Endothelial cell of umbilical vein (primary cell): Measurements from ENCODE around the gene AQR. TPM values are rescaled to one million over a fixed set of nuclear protein-coding genes. Genes with fewer than 3 reads are reported as not detected.

Source experiments
- BruUV-seq: library from RNA; stranded (reverse); fragments of 400-500 nt; replicated peaks from 2 replicates; lab custom pipeline; 2021; lab: Mats Ljungman, UMichigan
- CTCF ChIA-PET: fragments of 300-600, 350-600 bp; sonication (Branson Sonifier 250); formaldehyde crosslinking; loops from one replicate; lab custom pipeline; 2021; ENCODE audit warnings: antibody characterized with exemption, inconsistent platforms; lab: Charles Lee
- POLR2A ChIA-PET: fragments of 300-600, 350-600 bp; sonication (Branson Sonifier 250); formaldehyde crosslinking; loops from one replicate; lab custom pipeline; 2021; ENCODE audit warnings: antibody characterized with exemption, inconsistent platforms; lab: Charles Lee
- DNase-seq: peaks from one replicate; pipeline ENCODE4 v3.0.0-alpha.2; 2011; ENCODE audit warnings: low read depth, low spot score
- FAIRE-seq: peaks from 2 replicates; lab custom pipeline; 2011; peaks lifted over from hg19 to GRCh38; lab: Jason Lieb, UNC
- H2AFZ ChIP-seq: 2 replicates; pipeline ENCODE4 v1.6.0; 2012; ENCODE audit warnings: low read depth, low read length, control low read depth, inconsistent platforms
- H3K27ac ChIP-seq: 2 replicates; pipeline ENCODE4 v1.5.1; 2011; ENCODE audit warnings: low read depth, mild to moderate bottlenecking, control low read depth, low read length, moderate library complexity; ENCODE audit not compliant: insufficient read depth
- H3K27me3 ChIP-seq, 2 experiments: 2 replicates each; pipeline versions ENCODE4 v1.6.0 to v1.6.1; 2011; ENCODE audit warnings: low read length in 2 of 2, mixed read lengths in 1 of 2; ENCODE audit not compliant: control insufficient read depth in 2 of 2, insufficient read depth in 2 of 2
- H3K36me3 ChIP-seq, 2 experiments: 2 replicates in 1 of 2; 3 replicates in 1 of 2; pipeline ENCODE4 v1.5.1; 2011; ENCODE audit warnings: low read length in 2 of 2, mild to moderate bottlenecking in 1 of 2, moderate library complexity in 1 of 2; ENCODE audit not compliant: control insufficient read depth in 2 of 2, insufficient read depth in 2 of 2; ENCODE audit errors: extremely low read depth in 1 of 2
- H3K4me1 ChIP-seq: 3 replicates; pipeline ENCODE4 v1.5.1; 2011; ENCODE audit warnings: mild to moderate bottlenecking, low read length; ENCODE audit not compliant: control insufficient read depth, insufficient read depth; ENCODE audit errors: extremely low read depth
- H3K4me2 ChIP-seq: 2 replicates; pipeline ENCODE4 v1.6.1; 2011; ENCODE audit warnings: low read length, control low read depth, mixed read lengths; ENCODE audit not compliant: insufficient read depth
- H3K4me3 ChIP-seq, 3 experiments: fragments of 200-600 bp in 1 of 3; sonication (generic), shearing (Covaris generic) in 1 of 3; replicated peaks in 1 of 3; 2 replicates each; pipeline ENCODE4 v1.5.1; 2011 to 2016; ENCODE audit warnings: control low read depth in 3 of 3, low read length in 3 of 3, mild to moderate bottlenecking in 2 of 3, inconsistent platforms in 1 of 3, low read depth in 1 of 3, moderate library complexity in 1 of 3; ENCODE audit not compliant: insufficient read depth in 1 of 3
- H3K79me2 ChIP-seq: 2 replicates; pipeline ENCODE4 v1.6.0; 2012; ENCODE audit warnings: low read length, inconsistent platforms; ENCODE audit not compliant: control insufficient read depth, insufficient read depth
- H3K9ac ChIP-seq: replicated peaks from 2 replicates; pipeline ENCODE3; 2011; ENCODE audit warnings: low read length, control low read depth; ENCODE audit not compliant: insufficient read depth; ENCODE audit errors: extremely low read depth
- H3K9me1 ChIP-seq: replicated peaks from 3 replicates; pipeline ENCODE4 v1.6.0; 2011; ENCODE audit warnings: mild to moderate bottlenecking, low read length; ENCODE audit not compliant: control insufficient read depth, insufficient read depth; ENCODE audit errors: extremely low read depth
- H3K9me3 ChIP-seq: replicated peaks from 2 replicates; pipeline ENCODE4 v1.5.1; 2012; ENCODE audit warnings: low read length, inconsistent platforms; ENCODE audit not compliant: control insufficient read depth, insufficient read depth
- H4K20me1 ChIP-seq: replicated peaks from 2 replicates; pipeline ENCODE3; 2011; ENCODE audit warnings: mild to moderate bottlenecking, low read length; ENCODE audit not compliant: control insufficient read depth, insufficient read depth; ENCODE audit errors: extremely low read depth
- CTCF ChIP-seq, 2 donors: IDR thresholded peaks; 1 replicate in 1 of 2; 2 replicates in 1 of 2; pipeline ENCODE4 v1.5.1; 2011; ENCODE audit warnings: low read length in 2 of 2, mild to moderate bottlenecking in 2 of 2, moderate library complexity in 2 of 2, control low read depth in 1 of 2, inconsistent platforms in 1 of 2, low read depth in 1 of 2; ENCODE audit not compliant: insufficient read depth in 1 of 2; ENCODE audit errors: extremely low read depth in 1 of 2
- GATA2 ChIP-seq: IDR thresholded peaks from 2 replicates; pipeline ENCODE4 v1.7.0; 2011; ENCODE audit warnings: low read depth, mild to moderate bottlenecking, moderate library complexity, mixed read lengths, low read length; ENCODE audit not compliant: insufficient read length, insufficient read depth
- JUN ChIP-seq: IDR thresholded peaks from 2 replicates; pipeline ENCODE4 v1.6.1; 2011; ENCODE audit warnings: borderline replicate concordance, low read depth; ENCODE audit not compliant: insufficient read length, insufficient read depth
- MAX ChIP-seq: IDR thresholded peaks from 2 replicates; pipeline ENCODE4 v1.6.1; 2011; ENCODE audit not compliant: insufficient read depth, insufficient read length
- MYC ChIP-seq: IDR thresholded peaks from one replicate; pipeline ENCODE4 v1.6.1; 2011; ENCODE audit warnings: mild to moderate bottlenecking, low read depth, low read length
- POLR2AphosphoS5 ChIP-seq: IDR thresholded peaks from 2 replicates; pipeline ENCODE4 v1.6.1; 2012; ENCODE audit warnings: low read depth, mild to moderate bottlenecking, control low read depth, low read length, moderate library complexity; ENCODE audit not compliant: insufficient read depth
- dilution Hi-C: fragments of 300-500 bp; cut with MboI; formaldehyde crosslinking; loops from one replicate; pipeline ENCODE4 v1.15.0; 2019; ENCODE audit warnings: low sequenced_read_pairs; ENCODE audit not compliant: extremely low pct_ligation_motif_present
- intact Hi-C: fragments of 100-400 bp; cut with micrococcal nuclease; formaldehyde crosslinking; loops from one replicate; pipeline ENCODE4 v1.10.0; 2022
- polyA plus RNA-seq, 4 experiments: library from polyadenylated mRNA; depleted of rRNA in 3 of 4; stranded (reverse) in 3 of 4; unstranded in 1 of 4; fragments of >200 nt; gene quantifications; 2 replicates each; pipeline versions ENCODE4 v1.2.1 to v1.2.3, GENCODE V29; 2011 to 2012; ENCODE audit warnings: missing spikeins in 1 of 4
- total RNA-seq: library from RNA; stranded (reverse); gene quantifications from 2 replicates; pipeline ENCODE4 v1.2.3, GENCODE V29; 2021

Gene AQR
- total and polyA plus RNA-seq, 2 donors (not counting 3 experiments of a cell fraction or from before 2014, with no cell fraction given), result 18.7 to 37.5 TPM

- CTCF ChIA-PET, result interaction anchor here (1.7 kb wide), 1 partner anchor 25 kb away, joined by 3 read pairs; no protein-coding TSS in a partner anchor
- Histone ChIP-seq H3K9me1 (no peaks in the 10 kb centered on the region), H3K4me1 (no peaks in the 10 kb centered on the region), H3K9ac (no peak overlapping the region), H3K4me3 (no peak overlapping the region), H2AFZ (no peak overlapping the region), H3K9me3 (no peaks in the 10 kb centered on the region), H3K36me3 (peaks cover 5 to 19% of the 10 kb centered on the region in 2 experiments), H3K27ac (no peak overlapping the region), H4K20me1 (no peaks in the 10 kb centered on the region), H3K27me3 (no peaks in the 10 kb centered on the region), H3K79me2 (no peaks in the 10 kb centered on the region), H3K4me2 (no peak overlapping the region)
- dilution Hi-C loops (no loop called here), intact Hi-C loops (no loop called here)
- no peak for DNase-seq
- no TSS peak for BruUV-seq
- POLR2A ChIA-PET, result no interaction called here
- FAIRE-seq, result no peak
- TF ChIP-seq GATA2 (no peak), MAX (no peak), CTCF (IDR thresholded peaks at IDR 0.05; ENCODE audit: extremely low read depth in 1 of 2, insufficient read depth in 1 of 2, low read depth in 1 of 2, low read length in 2 of 2) (no peak), JUN (no peak), MYC (no peak), POLR2AphosphoS5 (no peak)
These were observed 79.1 kb downstream of the AQR start for GRCh38 chr15:34890424-34890823.
